ENCODE data around the gene ANKRD28. TPM values are rescaled to one million over a fixed set of nuclear protein-coding genes. Genes with fewer than 3 reads are reported as not detected.

The ANKRD28 gene
- total RNA-seq, 6 experiments from 2014 or later, result 80.4 to 96.3 (median 90.4) TPM

DNA sequence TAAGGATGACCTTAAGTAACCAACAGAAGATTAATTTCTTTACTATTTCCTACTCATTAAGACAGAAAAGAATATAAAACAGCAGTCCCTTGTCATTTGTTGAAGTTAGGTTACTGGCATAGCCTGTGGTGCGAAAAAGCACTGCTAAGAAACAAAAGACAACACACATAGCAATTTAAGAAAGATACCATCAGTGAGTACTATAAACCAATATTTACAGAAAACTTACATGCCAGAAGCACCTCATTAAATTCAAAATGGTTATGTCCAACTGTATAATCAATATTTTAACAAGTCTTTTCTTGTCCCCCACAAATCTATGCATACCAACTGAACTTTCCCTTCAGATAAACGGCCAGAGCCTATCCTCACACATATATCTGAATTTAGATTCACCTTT is 42.0 kb downstream of the ANKRD28 start:
- peaks cover 62% of the 10 kb centered on the region for H3K4me1 Mint-ChIP-seq (ENCODE audit: low read depth)
- TF ChIP-seq, protein P1, sequence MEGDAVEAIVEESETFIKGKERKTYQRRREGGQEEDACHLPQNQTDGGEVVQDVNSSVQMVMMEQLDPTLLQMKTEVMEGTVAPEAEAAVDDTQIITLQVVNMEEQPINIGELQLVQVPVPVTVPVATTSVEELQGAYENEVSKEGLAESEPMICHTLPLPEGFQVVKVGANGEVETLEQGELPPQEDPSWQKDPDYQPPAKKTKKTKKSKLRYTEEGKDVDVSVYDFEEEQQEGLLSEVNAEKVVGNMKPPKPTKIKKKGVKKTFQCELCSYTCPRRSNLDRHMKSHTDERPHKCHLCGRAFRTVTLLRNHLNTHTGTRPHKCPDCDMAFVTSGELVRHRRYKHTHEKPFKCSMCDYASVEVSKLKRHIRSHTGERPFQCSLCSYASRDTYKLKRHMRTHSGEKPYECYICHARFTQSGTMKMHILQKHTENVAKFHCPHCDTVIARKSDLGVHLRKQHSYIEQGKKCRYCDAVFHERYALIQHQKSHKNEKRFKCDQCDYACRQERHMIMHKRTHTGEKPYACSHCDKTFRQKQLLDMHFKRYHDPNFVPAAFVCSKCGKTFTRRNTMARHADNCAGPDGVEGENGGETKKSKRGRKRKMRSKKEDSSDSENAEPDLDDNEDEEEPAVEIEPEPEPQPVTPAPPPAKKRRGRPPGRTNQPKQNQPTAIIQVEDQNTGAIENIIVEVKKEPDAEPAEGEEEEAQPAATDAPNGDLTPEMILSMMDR (IDR thresholded peaks at IDR 0.05), result no peak

DNA sequence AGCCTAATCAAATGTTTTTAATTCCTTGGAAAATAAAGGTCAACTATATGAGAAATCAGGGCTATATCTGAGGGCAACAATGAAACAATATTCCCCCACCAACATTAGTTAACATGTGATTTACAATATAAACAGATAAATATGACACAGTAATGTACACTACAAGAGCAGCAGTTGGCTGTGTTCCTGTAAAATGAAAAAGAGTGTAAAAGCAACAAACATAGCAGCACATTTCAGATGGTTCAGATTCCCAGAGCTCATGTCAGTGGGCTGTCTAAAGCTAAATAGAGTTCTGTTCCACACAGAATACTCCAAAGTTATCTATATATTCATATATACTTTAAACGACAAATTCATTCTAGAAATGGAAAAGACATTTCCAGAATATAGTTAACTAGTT is 42.6 kb downstream of the ANKRD28 start:
- no peak overlapping the region for H3K4me3 Mint-ChIP-seq
- peaks cover 61% of the 10 kb centered on the region for H3K4me1 Mint-ChIP-seq (ENCODE audit: low read depth)
- TF ChIP-seq, protein P1 (IDR thresholded peaks at IDR 0.05), result no peak

More for the DNA sequence above, 42.0 kb downstream of the ANKRD28 start:
- Mint-ChIP-seq H3K27ac (no peak overlapping the region), H3K9me3 (no peaks in the 10 kb centered on the region), H3K36me3 (ENCODE audit: low read depth) (peaks cover 62% of the 10 kb centered on the region), H3K4me3 (no peak overlapping the region), H3K27me3 (ENCODE audit: insufficient read depth) (no peaks in the 10 kb centered on the region; the same call in none of the 2 replicates)
- DNase-seq, result no peak

DNA sequence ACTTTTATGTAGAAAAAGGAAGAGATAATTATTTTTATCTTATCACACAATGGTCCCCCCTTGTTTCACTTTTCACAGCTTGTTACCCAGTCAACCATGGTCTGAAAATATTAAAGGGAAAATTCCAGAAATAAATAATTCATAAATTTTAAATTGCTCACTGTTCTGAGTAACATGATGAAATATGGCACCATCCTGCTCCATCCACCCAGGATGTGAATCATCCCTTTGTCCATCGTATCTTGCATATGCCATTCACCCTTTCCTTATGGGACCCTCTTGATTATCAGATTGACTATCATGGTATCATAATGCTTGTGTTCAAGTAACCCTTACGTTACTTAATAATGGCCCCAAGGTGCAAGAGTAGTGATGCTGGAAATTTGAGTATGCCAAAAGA is 43.7 kb downstream of the ANKRD28 start:
- H3K27ac Mint-ChIP-seq, result peak overlapping the region; percentile 62
- H3K9me3 Mint-ChIP-seq, result peaks cover 4% of the 10 kb centered on the region; the same call in 1 of the 2 replicates
- no peak for DNase-seq
- H3K4me1 Mint-ChIP-seq (ENCODE audit: low read depth), result peaks cover 64% of the 10 kb centered on the region
- TF ChIP-seq, protein P1 (IDR thresholded peaks at IDR 0.05), result no peak
- peak overlapping the region; percentile 11; the same call in 1 of the 2 replicates for H3K4me3 Mint-ChIP-seq
- H3K27me3 Mint-ChIP-seq (ENCODE audit: insufficient read depth), result peaks cover 3% of the 10 kb centered on the region
- peaks cover 56% of the 10 kb centered on the region for H3K36me3 Mint-ChIP-seq (ENCODE audit: low read depth)

More for the DNA sequence above, 42.6 kb downstream of the ANKRD28 start:
- H3K27me3 Mint-ChIP-seq (ENCODE audit: insufficient read depth), result no peaks in the 10 kb centered on the region; the same call in none of the 2 replicates
- no peaks in the 10 kb centered on the region for H3K9me3 Mint-ChIP-seq
- H3K27ac Mint-ChIP-seq, result peak overlapping the region; percentile 30
- H3K36me3 Mint-ChIP-seq (ENCODE audit: low read depth), result peaks cover 56% of the 10 kb centered on the region
- DNase-seq, result no peak

DNA sequence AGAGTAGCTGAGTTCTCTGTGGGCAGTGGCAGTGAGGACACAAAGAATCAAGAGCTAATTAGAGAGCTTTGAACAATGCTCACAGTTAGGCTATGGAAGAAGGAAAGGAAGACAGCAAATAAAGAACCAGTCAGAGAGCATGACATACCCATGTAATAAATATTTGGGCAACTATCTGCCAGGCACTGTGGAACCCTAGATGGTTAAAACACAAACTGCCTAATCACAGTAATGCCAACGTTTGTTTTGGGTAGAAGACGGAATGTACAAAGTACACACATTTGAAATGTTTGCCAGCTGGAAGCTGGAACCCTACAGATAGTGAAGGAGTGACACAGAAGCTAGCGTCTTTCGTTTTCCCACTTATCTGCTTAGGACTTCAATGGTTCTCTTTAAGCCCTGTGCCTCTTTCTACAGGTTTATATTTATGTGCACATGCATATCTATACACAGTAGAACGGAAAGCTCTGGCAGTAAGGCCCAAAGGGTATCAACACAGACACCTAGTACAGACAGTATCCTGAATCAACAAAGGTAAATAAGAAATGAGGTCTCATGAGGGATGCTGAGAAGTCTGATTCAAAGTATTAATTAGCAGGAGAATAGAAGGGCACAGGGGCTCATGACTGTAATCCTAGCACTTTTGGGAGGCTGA is 44.6 kb downstream of the ANKRD28 start:
- peaks cover 4% of the 10 kb centered on the region; the same call in 1 of the 2 replicates for H3K9me3 Mint-ChIP-seq
- DNase-seq, result no peak
- H3K27me3 Mint-ChIP-seq (ENCODE audit: insufficient read depth), result peaks cover 3% of the 10 kb centered on the region
- TF ChIP-seq, protein P1 (IDR thresholded peaks at IDR 0.05), result no peak
- peak overlapping the region; percentile 14 for H3K27ac Mint-ChIP-seq
- H3K36me3 Mint-ChIP-seq (ENCODE audit: low read depth), result peaks cover 55% of the 10 kb centered on the region
- H3K4me1 Mint-ChIP-seq (ENCODE audit: low read depth), result peaks cover 57% of the 10 kb centered on the region
- H3K4me3 Mint-ChIP-seq, result peak overlapping the region; percentile 2; the same call in 1 of the 2 replicates

DNA sequence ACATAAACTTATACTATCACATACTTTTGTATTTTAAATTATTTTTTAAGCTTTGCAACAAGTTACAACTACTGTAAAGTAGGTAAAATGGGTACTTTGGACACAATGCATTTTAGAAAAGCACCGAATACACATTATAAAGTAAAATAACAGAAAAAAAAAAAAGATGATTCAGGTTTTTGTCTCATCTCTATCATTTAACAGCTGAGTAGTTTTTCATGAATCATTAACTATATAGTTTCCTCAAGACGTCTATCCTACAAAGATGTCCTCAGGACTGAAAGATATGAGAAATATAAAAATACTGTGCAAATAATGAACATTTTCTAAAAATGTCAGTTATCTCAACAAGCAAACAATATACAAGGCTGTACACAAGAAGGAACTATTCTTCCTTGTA is 46.9 kb downstream of the ANKRD28 start:
- H3K4me1 Mint-ChIP-seq (ENCODE audit: low read depth), result peaks cover 48% of the 10 kb centered on the region
- no peak overlapping the region for H3K27ac Mint-ChIP-seq
- H3K36me3 Mint-ChIP-seq (ENCODE audit: low read depth), result peaks cover 65% of the 10 kb centered on the region
- peaks cover 3% of the 10 kb centered on the region for H3K27me3 Mint-ChIP-seq (ENCODE audit: insufficient read depth)
- no peak overlapping the region for H3K4me3 Mint-ChIP-seq
- no peak for DNase-seq
- peaks cover 4% of the 10 kb centered on the region; the same call in 1 of the 2 replicates for H3K9me3 Mint-ChIP-seq
- TF ChIP-seq, protein P1 (IDR thresholded peaks at IDR 0.05), result no peak

Data from HFFc6 (cell line).